IPS-NIHi7 (cell line): ENCODE measurements around the gene COPS4.
"Not testable (repeated sequence)": the region's sequence is repeated elsewhere in the genome, so short reads cannot be mapped to it uniquely, and the experiment has no call there.

Source experiments
- DNase-seq: peaks from one replicate; pipeline ENCODE4 v3.0.0; 2012; ENCODE audit warnings: mixed read lengths; ENCODE audit errors: extremely low spot score

COPS4 gene

GRCh38 chr4:83083925-83084475 is 49.0 kb downstream of the COPS4 start:
- peak; percentile 15 for DNase-seq

GRCh38 chr4:83084956-83085355 is 50.0 kb downstream of the COPS4 start:
- not testable (repeated sequence) for DNase-seq

- no peak for DNase-seq
Observed at GRCh38 chr4:83089410-83090157, 54.6 kb downstream of the COPS4 start.

DNA sequence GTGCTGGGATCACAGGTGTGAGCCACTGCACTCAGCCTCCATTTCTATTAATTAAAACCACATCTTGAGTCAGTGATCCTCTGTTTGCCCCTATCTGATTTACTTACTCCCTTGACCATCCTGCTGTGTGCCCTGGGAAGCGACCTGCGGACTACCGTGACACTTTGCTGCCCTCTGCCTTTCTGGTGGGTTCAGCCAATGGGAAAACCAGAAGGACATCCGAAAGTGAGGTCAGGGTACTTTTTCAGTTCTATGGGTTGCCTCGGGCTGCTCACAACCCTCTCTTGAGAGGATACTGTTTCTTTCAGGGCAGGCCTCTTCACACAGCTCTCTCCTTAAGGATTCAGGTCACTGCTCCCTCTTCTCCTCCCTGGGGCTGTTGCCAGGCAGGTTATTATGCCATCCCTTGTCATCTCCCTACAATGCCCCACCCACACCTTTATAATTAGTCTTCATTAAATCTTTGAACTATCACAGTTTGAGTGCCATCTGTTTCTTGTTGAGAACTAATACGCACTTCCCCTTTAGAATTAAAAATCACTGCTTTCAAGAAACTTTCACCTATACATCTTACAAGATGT is 58.2 kb downstream of the COPS4 start:
- peak; percentile 83 for DNase-seq

- DNase-seq: no peak
Observed at GRCh38 chr4:83096397-83096796, 61.4 kb downstream of the COPS4 start.

GRCh38 chr4:83104991-83105390 is 70.0 kb downstream of the COPS4 start:
- no peak for DNase-seq

DNA sequence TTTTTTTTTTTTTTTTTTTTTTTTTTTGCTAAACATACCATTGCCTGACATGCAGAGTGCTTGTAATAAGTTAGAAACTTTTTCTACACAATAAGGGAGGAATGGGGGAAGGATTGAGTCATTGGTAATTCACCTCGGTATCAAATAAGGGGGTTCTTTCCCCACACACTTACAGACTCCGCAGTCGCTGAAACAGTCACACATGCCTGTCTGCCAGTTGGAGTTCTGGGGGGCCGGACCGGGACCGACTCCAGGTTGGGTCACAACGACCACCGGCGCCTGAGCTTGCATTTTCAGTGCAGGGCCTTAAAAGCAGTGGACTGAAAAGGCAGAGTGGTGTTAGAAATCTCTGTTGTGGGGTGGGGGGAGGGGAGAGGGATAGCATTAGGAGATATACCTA is 72.6 kb downstream of the COPS4 start:
- DNase-seq: no peak

DNA sequence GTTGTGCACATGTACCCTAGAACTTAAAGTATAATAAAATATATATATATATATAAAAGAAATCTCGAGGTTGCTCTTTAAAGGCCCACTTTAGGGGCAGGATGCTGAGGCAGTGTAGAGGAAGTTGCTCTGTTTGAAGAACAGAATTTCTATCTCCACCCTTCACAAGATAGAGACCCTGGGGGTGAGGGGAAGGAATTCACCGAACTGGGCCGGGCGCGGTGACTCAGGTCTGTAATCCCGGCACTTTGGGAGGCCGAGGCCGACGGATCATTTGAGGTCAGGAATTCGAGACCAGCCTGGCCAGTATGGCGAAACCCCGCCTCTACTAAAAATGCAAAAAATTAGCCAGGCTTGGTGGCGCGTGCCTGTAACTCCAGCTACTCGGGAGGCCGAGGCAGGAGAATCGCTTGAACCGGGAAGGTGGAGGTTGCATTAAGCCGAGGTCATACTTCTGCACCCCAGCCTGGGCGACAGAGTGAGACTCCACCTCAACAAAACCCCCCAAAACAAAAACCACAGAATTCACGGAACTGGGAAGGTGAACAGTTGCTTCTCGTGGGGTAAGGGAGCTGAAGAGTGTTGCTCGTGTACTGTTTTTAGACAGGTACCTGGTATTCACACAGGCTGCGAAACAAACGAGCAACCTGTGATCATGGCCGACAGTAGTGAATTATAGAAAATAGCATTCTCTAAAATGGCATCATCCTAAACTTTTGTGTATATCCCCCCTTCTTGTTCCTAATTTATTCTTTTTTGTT is 73.3 kb downstream of the COPS4 start:
- no peak for DNase-seq

DNA sequence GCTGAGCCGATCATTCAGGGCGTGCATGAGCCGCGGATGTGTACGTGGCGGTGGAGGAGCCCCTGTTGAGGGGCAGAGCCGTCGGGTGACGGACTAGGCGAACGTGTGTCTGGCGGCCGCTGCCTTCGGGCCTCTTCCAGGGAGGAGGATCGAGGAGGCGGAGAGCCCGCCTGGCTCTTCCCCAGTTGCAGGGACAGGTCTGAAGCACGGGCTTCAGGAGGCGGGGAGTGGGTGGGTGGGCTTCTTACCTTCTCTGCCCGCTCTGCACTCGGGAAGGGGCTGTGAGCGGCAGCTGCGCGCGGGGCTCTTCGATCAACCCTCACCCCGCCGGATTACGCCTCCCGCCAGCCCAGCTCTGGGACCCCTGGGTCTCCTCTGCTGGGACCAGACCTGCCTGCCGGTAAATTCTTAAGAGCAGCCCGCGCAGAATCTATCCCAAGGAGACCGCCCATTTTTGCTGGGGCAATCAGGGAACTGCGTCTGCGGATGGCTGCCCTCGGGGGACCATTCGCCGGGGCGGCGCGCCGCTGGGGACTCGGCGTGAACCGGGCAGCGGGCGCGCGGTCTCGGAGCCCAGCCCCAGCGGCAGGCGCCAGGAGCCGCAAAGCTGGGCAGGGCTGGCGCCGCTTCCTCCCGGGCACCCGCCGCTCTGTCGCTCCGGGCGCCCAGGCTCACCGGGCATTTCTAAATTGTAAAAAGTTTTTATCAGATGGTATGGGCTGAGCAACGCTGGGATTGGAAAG is 74.7 kb downstream of the COPS4 start:
- DNase-seq: peak; percentile 73

DNA sequence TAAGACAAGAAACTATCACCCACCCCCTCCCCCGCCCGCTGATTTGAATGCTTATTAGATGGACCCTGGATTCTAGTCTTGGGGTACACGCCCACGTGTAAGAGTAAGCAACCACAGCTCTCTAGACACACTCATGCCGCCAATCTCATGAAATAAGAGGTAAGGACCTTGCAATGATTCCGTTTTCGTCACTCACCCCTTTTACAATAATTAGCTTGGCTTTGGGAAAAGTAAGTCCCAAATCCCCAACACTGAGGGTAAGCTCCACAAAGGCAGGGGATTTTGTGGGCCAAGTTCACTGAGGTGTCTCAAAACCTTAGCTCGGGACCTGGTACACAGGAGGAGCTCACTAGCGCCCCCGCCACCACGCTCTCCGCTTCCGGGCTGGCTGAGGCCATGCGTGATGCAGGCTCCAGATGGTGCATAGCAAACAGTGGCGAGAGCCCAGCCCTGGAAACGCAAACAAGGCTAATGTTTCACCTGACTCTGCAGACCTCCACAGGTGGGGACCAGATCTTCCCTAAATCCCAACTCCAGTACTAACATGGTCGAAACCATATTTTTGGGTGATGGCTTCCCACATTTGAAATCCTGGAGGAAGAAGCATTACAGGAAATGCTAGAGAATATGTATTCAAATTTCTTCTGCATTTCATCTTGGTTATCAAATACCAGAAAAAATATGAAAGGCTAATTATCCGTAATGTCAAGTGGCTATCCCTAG is 75.4 kb downstream of the COPS4 start:
- peak; percentile 80 for DNase-seq

DNA sequence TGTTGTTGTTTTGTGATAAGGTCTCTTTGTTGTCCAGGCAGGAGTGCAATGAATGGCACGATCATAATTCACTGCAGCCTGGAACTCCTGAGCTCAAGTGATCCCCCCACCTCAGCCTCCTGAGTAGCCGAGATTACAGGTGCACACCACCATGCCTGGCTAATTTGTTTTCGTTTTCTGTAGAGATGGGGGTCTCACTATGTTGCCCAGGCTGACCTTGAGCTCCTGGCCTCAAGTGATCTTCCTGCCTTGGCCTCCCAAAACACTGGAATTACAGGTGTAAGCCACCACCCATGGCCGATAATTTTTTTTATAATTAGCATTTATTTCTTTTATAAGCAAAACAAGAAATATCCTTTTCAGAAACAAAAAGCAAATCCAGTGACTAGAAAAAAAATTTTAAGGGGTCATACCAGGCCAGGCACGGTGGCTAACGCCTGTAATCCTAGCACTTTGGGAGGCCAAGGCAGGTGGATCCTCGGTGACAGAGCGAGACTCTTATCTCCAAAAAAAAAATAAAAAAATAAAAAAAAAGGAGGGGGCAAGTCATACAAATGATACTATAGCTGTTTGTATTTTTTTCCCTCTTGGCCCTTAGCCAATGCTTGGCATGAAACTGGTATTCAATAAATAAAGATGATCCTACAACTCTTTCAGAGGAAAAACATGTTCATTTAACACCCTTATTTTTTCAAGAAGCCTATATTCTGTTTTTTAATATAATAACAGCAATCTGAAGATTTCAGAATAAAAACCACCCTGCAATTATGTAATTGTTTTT is 76.2 kb downstream of the COPS4 start:
- no peak for DNase-seq

- not testable (repeated sequence) for DNase-seq
Observed at GRCh38 chr4:83111751-83112141, 76.8 kb downstream of the COPS4 start.

DNA sequence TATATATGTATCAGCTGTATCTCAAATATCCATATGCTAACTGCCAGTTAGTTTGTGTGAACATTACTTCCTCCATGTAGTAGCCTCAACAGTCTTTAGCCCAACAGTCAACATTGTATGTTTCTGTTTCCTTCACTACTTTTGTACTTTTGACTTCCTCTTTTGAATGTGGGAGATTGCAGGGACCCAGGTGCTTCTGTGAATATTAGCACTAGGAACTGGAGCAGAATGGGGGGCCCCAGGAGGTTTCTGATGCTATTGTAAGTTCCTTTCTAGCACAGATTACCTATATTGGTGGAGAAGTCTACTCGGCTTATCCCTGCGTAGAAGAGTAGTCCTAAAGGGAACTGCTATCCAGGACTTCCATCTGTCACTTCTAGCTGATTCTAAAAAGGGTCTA is 77.2 kb downstream of the COPS4 start:
- no peak for DNase-seq

- DNase-seq: no peak
Observed at GRCh38 chr4:83112678-83113428, 77.9 kb downstream of the COPS4 start.

DNA sequence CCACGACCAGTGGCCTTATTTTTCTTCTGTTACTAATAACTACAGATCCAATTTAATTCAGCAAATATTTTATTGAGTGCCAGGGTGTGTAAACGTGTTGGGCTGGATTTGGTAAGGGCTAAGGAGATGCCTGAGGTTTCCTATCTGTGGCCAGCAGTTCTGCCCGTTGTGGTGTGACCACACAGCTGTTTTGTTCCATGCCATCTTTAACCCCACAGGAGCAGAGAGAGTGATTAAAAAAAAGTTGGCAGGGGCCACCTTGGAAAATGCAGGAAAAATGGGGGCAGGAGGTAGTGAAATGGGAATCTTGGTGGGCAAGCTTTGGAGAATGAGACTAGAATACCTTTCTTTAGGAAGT is 78.4 kb downstream of the COPS4 start:
- no peak for DNase-seq

DNA sequence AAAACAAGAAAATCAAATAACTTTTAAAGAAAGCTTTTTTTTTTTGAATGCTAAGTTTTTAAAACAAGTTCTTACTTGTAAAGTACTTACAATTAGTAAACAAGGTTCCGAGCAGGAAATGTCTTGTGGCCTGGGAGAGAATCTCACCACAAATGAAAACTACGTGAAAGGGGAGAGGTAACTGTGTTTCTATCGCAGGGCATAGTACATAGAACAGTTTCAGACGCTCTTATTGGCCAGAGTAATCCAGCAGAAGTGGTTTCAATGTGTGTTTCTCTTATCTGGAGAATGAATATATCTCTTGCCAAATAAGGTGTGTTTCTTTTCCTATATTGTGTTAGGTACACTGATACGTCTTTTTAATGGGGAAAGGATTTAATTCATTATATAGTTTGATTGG is 79.6 kb downstream of the COPS4 start, which contains the start of gene PLAC8:
Gene PLAC8, minus strand, starts transcription at position 154 of the 400 bp plus-strand sequence. CDS start 6,808 bp downstream, outside the sequence.
- no peak for DNase-seq

DNA sequence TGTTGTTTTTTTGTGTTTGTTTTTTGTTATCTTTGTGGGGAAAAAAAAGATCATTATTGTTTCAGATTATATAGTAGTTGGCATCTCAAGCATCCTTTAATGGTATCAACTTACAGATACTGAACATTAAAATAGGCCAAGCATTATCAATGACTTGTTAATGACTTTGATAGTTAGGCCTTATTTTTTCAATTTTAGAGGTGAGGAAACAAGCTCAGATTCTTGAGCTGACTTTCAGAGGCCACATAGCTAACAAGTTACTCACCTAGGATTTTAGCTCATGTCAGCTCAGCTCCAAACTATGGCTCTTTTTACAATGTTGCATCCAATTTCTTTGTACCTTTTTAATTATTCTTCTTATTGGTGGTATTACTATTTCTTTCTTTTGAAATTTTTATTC is 80.0 kb downstream of the COPS4 start:
- no peak for DNase-seq

DNA sequence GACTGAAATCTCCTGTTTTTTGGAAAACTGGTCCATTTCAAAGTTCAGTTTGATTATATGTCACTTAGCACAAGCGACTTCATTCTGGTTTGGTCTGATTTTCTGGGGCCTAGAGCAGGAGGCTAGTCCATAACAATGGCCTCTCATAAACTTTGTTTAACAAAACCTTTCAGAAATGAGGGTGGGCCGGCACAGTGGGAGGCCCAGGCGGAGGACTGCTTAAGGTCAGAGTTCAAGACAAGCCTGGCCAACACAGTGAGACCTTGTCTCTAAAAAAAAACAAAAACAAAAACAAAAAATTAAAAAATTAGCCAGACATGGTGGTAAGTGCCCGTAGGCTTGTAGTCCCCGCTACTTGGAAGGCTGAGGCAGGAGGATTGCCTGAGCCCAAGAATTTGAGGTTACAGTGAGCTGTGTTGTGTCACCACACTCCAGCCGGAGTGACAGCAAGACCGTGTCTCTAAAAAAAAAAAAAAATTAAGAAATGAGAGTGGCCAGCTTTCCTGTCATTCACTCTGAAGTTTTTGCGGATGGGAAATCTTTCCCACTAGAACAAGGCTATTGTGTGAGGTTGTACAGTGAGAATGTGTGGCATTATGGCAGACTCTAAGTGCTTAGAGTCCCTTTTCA is 80.8 kb downstream of the COPS4 start:
- DNase-seq: no peak

- no peak for DNase-seq
Observed at GRCh38 chr4:83118869-83119268, 83.9 kb downstream of the COPS4 start.
